Tibial artery (tissue), 4 donors: ENCODE data around the gene DISC1.

ENCODE experiments used
- DNase-seq, 2 donors: peaks; one replicate each; pipeline ENCODE4 v3.0.0-alpha.2; 2019
- H3K27ac ChIP-seq, 2 donors: fragments of 200-600 bp; sonication (generic) in 1 of 2; 1 replicate in 1 of 2; 2 replicates in 1 of 2; pipeline ENCODE4 v1.5.1; 2018 to 2019; ENCODE audit warnings: mild to moderate bottlenecking in 1 of 2
- H3K27me3 ChIP-seq, 2 donors: fragments of 200-600 bp; sonication (generic) in 1 of 2; one replicate each; pipeline versions ENCODE4 v1.5.1 to v1.6.0; 2016 to 2019
- H3K36me3 ChIP-seq, 3 donors: fragments of 200-600 bp; sonication (generic) in 2 of 3; one replicate each; pipeline ENCODE4 v1.5.1; 2016 to 2019; ENCODE audit warnings: mild to moderate bottlenecking in 2 of 3
- H3K4me1 ChIP-seq, 4 donors: fragments of 200-600 bp; sonication (generic) in 2 of 4; 1 replicate in 3 of 4; 2 replicates in 1 of 4; pipeline ENCODE4 v1.5.1; 2016 to 2019
- H3K4me3 ChIP-seq, 2 donors: fragments of 200-600 bp; sonication (generic) in 1 of 2; 1 replicate in 1 of 2; 2 replicates in 1 of 2; pipeline ENCODE4 v1.5.1; 2018 to 2019; ENCODE audit warnings: mild to moderate bottlenecking in 2 of 2
- H3K9me3 ChIP-seq, 3 donors: fragments of 200-600 bp; sonication (generic) in 1 of 3; one replicate each; pipeline ENCODE4 v1.5.1; 2016 to 2019
- intact Hi-C: fragments of 100-400 bp; cut with DNase I; formaldehyde crosslinking; loops from one replicate; pipeline ENCODE4 v1.15.0; 2023; ENCODE audit warnings: low total_unique reads
- TF ChIP-seq, protein P1 (sequence below), 2 experiments: fragments of 200-600 bp in 1 of 2; fragments of 450-650 bp in 1 of 2; IDR thresholded peaks; one replicate each; pipeline ENCODE4 v1.5.1; 2017 to 2019; ENCODE audit warnings: antibody characterized with exemption in 2 of 2, mild to moderate bottlenecking in 1 of 2, moderate library complexity in 1 of 2

The DISC1 gene

DNA sequence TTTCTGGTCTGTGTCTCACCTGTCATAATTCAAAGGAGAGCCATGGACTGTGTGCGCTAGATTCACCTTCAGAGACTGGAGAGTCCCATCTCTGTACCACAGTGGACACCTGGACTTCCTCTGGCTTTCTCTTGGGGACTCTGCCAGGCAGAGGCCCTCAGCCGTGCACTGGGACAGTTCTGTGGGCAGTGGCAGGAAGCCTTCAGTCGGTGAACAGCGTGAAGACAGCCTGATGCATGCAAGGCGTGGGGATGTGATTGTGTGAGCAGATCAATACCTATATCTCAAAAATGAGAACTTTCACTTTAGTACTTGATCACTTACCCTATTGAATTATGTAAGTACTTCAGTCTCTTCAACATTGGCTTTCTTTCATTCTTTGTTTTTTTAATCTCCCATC, 245.3 kb downstream of the DISC1 start:
- intact Hi-C loops: no loop called here
- Histone ChIP-seq H3K27ac (no peak overlapping the region), H3K4me1 (no peaks in the 10 kb centered on the region), H3K27me3 (no peaks in the 10 kb centered on the region), H3K4me3 (no peak overlapping the region), H3K36me3 (no peaks in the 10 kb centered on the region), H3K9me3 (peaks cover 0 to 7% (median 7%) of the 10 kb centered on the region in 3 donors)
- TF ChIP-seq, protein P1, sequence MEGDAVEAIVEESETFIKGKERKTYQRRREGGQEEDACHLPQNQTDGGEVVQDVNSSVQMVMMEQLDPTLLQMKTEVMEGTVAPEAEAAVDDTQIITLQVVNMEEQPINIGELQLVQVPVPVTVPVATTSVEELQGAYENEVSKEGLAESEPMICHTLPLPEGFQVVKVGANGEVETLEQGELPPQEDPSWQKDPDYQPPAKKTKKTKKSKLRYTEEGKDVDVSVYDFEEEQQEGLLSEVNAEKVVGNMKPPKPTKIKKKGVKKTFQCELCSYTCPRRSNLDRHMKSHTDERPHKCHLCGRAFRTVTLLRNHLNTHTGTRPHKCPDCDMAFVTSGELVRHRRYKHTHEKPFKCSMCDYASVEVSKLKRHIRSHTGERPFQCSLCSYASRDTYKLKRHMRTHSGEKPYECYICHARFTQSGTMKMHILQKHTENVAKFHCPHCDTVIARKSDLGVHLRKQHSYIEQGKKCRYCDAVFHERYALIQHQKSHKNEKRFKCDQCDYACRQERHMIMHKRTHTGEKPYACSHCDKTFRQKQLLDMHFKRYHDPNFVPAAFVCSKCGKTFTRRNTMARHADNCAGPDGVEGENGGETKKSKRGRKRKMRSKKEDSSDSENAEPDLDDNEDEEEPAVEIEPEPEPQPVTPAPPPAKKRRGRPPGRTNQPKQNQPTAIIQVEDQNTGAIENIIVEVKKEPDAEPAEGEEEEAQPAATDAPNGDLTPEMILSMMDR (IDR thresholded peaks at IDR 0.05): no peak
- no peak for DNase-seq

DNA sequence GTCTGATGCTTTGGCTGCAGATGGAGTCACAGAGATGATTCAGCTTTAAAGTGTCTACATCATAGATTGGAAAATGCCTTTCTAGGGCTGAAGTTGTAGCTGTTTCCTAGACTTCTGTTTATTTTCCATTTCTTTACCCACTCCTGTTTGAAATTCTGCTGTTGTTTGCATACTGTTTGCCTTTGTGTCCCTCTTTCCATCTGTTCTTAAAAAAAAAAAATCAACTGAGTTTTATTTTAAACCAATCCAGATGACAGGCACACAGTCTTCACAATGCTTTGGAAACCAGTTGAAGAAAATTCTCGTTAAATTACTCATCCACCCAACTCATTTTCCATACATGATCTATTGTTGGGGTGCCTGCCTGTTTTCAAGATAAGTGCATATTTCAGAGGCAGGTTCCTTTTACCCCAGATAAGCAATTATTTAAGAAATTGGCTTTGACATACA, 245.9 kb downstream of the DISC1 start:
- TF ChIP-seq, protein P1 (IDR thresholded peaks at IDR 0.05): no peak
- no peak for DNase-seq
- Histone ChIP-seq H3K4me1 (no peaks in the 10 kb centered on the region), H3K27me3 (no peaks in the 10 kb centered on the region), H3K36me3 (no peaks in the 10 kb centered on the region), H3K27ac (no peak overlapping the region), H3K4me3 (no peak overlapping the region), H3K9me3 (peaks cover 0 to 7% (median 7%) of the 10 kb centered on the region in 3 donors)
- intact Hi-C loops: no loop called here

DNA sequence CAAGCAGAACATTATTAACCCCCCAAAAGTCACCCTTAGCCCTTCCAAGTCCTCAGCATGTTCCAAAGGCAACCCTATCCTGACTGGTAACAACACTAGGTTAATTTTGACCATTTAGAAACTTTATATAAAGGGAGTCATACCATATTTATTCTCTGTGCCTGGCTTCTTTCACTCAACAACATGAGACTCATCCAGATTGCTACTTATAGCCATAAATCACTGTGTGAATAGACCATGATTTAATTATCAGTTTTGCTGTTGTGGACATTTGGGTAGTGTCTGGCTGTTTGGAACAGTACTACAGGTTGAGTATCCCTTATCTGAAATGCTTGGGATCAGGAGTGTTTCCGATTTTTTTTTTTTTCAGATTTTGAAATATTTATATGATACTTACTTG, 252.1 kb downstream of the DISC1 start:
- intact Hi-C loops: no loop called here
- peaks cover 0 to 7% (median 7%) of the 10 kb centered on the region in 3 donors for H3K9me3 ChIP-seq
- no peaks in the 10 kb centered on the region for H3K27me3 ChIP-seq
- TF ChIP-seq, protein P1 (IDR thresholded peaks at IDR 0.05): no peak
- H3K27ac ChIP-seq: no peak overlapping the region
- no peaks in the 10 kb centered on the region for H3K4me1 ChIP-seq
- no peak overlapping the region for H3K4me3 ChIP-seq
- no peaks in the 10 kb centered on the region for H3K36me3 ChIP-seq
- DNase-seq: no peak

GRCh38 chr1:231879296-231879695, 252.7 kb downstream of the DISC1 start:
- intact Hi-C loops: no loop called here
- no peak for DNase-seq
- no peaks in the 10 kb centered on the region for H3K27me3 ChIP-seq
- no peaks in the 10 kb centered on the region for H3K36me3 ChIP-seq
- TF ChIP-seq, protein P1 (IDR thresholded peaks at IDR 0.05): no peak
- H3K4me1 ChIP-seq: no peaks in the 10 kb centered on the region
- H3K9me3 ChIP-seq: peaks cover 0 to 7% (median 7%) of the 10 kb centered on the region in 3 donors
- H3K4me3 ChIP-seq: no peak overlapping the region
- H3K27ac ChIP-seq: no peak overlapping the region

GRCh38 chr1:231882333-231882732, 255.7 kb downstream of the DISC1 start:
- no peaks in the 10 kb centered on the region for H3K9me3 ChIP-seq
- no peaks in the 10 kb centered on the region for H3K27me3 ChIP-seq
- no peaks in the 10 kb centered on the region for H3K36me3 ChIP-seq
- H3K4me3 ChIP-seq: no peak overlapping the region
- no peaks in the 10 kb centered on the region for H3K4me1 ChIP-seq
- H3K27ac ChIP-seq: no peak overlapping the region
- TF ChIP-seq, protein P1 (IDR thresholded peaks at IDR 0.05): no peak
- DNase-seq: no peak
- intact Hi-C loops: no loop called here

GRCh38 chr1:231882790-231883189, 256.2 kb downstream of the DISC1 start:
- Histone ChIP-seq H3K27ac (no peak overlapping the region), H3K27me3 (no peaks in the 10 kb centered on the region), H3K9me3 (no peaks in the 10 kb centered on the region), H3K4me1 (no peaks in the 10 kb centered on the region), H3K4me3 (no peak overlapping the region), H3K36me3 (no peaks in the 10 kb centered on the region)
- TF ChIP-seq, protein P1 (IDR thresholded peaks at IDR 0.05): no peak
- DNase-seq: no peak
- intact Hi-C loops: no loop called here
